IPS-18a (cell line): ENCODE measurements around the gene TTPAL.

Experiments
- H3K27ac ChIP-seq: one replicate; pipeline ENCODE4 v1.5.1; 2013; ENCODE audit warnings: low read length
- H3K27me3 ChIP-seq: one replicate; pipeline ENCODE4 v1.6.1; 2013; ENCODE audit warnings: mild to moderate bottlenecking, low read length; ENCODE audit not compliant: control insufficient read depth, insufficient read depth
- H3K36me3 ChIP-seq: one replicate; pipeline ENCODE4 v1.6.1; 2013; ENCODE audit warnings: low read depth, low read length; ENCODE audit not compliant: control insufficient read depth
- H3K4me1 ChIP-seq: one replicate; pipeline ENCODE4 v1.6.1; 2013; ENCODE audit warnings: low read depth, low read length; ENCODE audit not compliant: control insufficient read depth
- H3K4me3 ChIP-seq: one replicate; pipeline ENCODE4 v1.5.1; 2013; ENCODE audit warnings: low read length
- H3K9ac ChIP-seq: one replicate; pipeline ENCODE4 v1.6.1; 2013; ENCODE audit warnings: mild to moderate bottlenecking, low read length, moderate library complexity
- H3K9me3 ChIP-seq: one replicate; pipeline ENCODE4 v1.6.1; 2013; ENCODE audit warnings: low read depth, low read length; ENCODE audit not compliant: control insufficient read depth

The TTPAL gene

DNA sequence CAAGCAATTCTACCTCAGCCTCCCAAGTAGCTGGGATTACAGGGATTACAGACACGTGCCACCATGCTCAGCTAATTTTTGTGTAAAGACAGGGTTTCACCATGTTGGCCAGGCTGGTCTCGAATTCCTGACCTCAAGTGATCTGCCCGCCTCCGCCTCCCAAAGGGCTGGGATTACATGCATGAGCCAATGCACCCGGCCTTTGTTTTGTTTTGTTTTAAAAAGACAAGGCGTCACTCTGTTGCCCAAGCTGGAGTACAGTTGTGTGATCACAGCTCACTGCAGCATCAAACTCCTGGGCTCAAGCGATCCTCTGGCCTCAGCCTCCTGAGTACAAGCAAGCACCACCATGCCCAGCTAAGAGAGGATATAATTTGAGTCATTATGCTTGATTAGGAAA is 40.8 kb downstream of the TTPAL start:
- Histone ChIP-seq H3K27ac (no peak overlapping the region), H3K27me3 (no peaks in the 10 kb centered on the region), H3K36me3 (no peaks in the 10 kb centered on the region), H3K9ac (no peak overlapping the region), H3K4me3 (no peak overlapping the region), H3K9me3 (no peaks in the 10 kb centered on the region), H3K4me1 (no peaks in the 10 kb centered on the region)

DNA sequence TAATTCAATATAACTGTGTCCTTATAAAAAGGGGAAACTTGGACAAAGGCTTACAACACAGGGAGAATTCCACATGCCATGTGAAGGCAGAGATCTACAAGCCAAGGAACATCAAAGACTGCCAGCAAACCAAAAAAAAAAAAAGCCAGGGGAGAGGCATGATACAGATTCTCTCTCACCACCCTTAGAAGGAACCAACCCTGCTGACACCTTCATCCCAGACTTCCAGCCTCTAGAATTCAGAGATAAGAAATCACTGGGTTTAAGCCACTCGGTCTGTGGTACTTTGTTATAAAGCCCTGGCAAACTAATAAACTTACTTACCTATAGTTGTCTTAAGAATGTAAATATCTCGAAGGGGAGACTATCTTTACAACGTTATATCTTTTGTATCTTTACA is 41.8 kb downstream of the TTPAL start:
- no peaks in the 10 kb centered on the region for H3K36me3 ChIP-seq
- no peak overlapping the region for H3K4me3 ChIP-seq
- no peaks in the 10 kb centered on the region for H3K27me3 ChIP-seq
- no peak overlapping the region for H3K9ac ChIP-seq
- H3K9me3 ChIP-seq = no peaks in the 10 kb centered on the region
- peaks cover 3% of the 10 kb centered on the region for H3K4me1 ChIP-seq
- H3K27ac ChIP-seq = no peak overlapping the region

DNA sequence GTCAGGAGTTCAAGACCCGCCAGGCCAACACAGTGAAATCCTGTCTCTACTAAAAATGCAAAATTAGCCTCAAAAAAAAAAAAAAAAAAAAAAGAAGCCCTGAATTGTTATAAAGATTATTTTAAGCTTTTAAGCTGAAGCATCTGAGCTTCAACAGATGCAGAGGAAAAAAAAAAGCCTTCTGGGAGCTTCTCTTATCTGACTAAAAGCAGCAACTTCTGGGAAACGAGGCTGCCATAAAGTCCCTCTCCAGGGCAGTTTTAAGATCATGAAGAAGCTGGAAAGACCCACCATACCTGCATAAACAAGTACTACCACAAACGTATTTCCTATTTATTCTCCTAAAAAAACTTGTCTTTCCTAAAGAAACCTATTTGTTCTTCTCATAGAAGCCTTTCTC is 42.6 kb downstream of the TTPAL start:
- Histone ChIP-seq H3K27me3 (no peaks in the 10 kb centered on the region), H3K9me3 (no peaks in the 10 kb centered on the region), H3K36me3 (no peaks in the 10 kb centered on the region), H3K27ac (no peak overlapping the region), H3K4me1 (peaks cover 3% of the 10 kb centered on the region), H3K4me3 (no peak overlapping the region), H3K9ac (no peak overlapping the region)

DNA sequence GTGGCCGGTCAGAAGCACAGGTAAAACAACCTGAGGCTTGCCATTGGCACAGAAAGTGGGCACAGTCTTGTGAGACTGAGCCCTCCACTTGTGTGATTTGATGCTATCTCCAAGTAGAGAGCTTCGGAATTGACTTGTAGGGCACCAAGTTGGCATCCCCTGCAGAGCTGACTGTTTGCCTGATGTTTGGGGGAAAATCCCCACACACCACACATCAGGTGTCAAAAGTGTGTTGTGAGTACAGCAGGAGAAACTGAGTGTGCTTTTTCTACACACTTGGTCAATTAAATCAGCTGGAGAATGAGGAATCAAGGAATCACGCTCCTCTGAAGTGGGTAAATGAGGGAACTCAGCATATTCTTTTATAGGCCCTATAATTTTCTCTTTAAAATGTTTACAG is 45.2 kb downstream of the TTPAL start:
- Histone ChIP-seq H3K9me3 (no peaks in the 10 kb centered on the region), H3K36me3 (no peaks in the 10 kb centered on the region), H3K9ac (peak overlapping the region; percentile 57), H3K27me3 (no peaks in the 10 kb centered on the region), H3K4me1 (peaks cover 10% of the 10 kb centered on the region), H3K27ac (no peak overlapping the region), H3K4me3 (peak overlapping the region; percentile 83)

DNA sequence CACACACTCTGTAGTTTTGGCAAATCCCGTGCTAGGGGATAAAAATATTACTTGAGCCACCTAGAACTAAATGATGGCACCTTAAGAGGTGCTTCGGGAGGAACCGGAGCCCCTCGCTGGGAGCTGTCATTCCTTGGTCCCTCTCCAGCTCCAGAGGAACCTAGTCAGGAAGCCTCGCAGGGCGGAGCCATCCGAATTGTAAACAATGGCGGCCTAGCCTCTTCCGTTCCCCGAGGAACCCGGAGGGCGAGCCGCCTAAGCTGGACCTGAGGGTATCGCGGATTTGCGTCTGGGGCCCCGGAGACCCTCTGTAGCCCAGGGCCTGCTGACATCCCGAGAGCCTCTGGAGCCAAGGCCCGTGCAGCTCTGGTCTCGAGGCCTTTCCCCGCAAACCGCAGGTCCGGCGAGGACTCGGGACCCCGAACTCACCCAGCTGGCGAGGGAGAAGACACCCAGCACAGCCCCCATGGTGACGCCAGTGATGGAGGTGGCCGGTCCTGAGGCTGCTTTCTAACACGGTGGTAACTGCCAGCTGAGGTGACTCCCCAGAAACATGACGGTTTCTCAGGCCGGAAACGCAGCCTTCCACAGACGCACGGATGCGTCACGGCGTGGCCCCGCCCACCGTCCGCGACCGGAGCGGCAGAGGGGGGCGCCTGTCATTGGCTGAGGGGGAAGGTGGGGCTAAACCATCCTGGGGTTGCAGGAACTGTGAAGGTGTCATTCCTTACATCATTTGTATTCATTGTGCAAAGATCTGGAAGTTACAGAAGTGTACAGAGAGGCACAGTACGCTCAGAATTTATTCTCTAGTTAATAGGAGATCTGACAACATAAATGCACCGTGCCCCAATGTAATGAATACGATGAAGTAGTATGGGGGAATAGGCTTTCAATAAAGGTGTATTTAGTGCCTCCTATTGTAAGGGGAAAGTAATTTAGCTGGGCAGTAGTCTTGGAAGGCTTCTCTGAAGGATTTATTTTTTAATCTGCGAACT is 46.1 kb downstream of the TTPAL start, which contains the start of gene SERINC3:
Gene SERINC3, minus strand, starts transcription at position 587 of the 998 bp plus-strand sequence. Its CDS starts 119 bp downstream, at position 468.
- peak within 1 kb of the TSS; percentile 83 for H3K4me3 ChIP-seq
- no peaks in the 10 kb centered on the region for H3K36me3 ChIP-seq
- peak within 1 kb of the TSS; percentile 57 for H3K9ac ChIP-seq
- peaks cover 10% of the 10 kb centered on the region for H3K4me1 ChIP-seq
- peak within 1 kb of the TSS; percentile 17 for H3K27ac ChIP-seq
- no peaks in the 10 kb centered on the region for H3K27me3 ChIP-seq
- no peaks in the 10 kb centered on the region for H3K9me3 ChIP-seq

DNA sequence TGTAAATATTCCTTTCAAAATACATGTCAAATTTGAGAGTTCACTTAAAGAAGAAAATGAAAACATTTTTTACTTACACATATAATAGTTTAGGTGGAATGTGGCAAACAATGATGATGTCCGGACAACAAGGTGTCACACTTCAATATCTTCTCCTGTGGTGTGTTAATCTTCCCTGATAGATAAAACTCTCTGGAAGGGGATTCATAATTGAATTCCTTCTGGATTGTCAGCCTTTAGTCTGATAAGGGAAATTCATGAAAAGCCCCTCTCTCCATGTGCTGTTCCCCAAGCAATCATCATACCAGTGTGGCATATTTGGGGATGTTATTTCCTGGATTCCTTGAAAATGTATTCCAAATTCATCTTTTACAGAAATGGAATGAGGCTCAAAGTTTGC is 47.2 kb downstream of the TTPAL start:
- H3K4me3 ChIP-seq = no peak overlapping the region
- H3K27me3 ChIP-seq = no peaks in the 10 kb centered on the region
- no peak overlapping the region for H3K27ac ChIP-seq
- H3K9me3 ChIP-seq = no peaks in the 10 kb centered on the region
- peaks cover 10% of the 10 kb centered on the region for H3K4me1 ChIP-seq
- H3K9ac ChIP-seq = no peak overlapping the region
- H3K36me3 ChIP-seq = no peaks in the 10 kb centered on the region

DNA sequence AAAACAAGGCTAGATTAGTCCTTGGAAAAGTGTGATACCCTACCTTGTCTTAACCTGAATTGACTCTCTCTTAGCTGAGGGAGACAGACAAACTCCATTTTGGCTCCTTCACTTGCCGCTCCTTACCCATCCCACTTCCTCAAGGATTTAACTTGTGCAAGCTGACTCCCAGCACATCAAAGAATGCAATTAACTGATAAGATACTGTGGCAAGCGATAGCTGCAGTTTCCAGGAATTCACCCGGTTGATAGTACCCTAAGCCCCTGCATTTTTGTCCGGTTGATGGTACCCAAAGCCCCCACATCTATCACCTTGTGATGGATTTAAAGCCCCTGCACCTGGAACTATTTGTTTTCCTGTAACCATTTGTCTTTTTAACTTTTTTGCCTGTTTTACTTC is 48.1 kb downstream of the TTPAL start:
- H3K9ac ChIP-seq = no peak overlapping the region
- no peak overlapping the region for H3K4me3 ChIP-seq
- no peaks in the 10 kb centered on the region for H3K9me3 ChIP-seq
- no peaks in the 10 kb centered on the region for H3K36me3 ChIP-seq
- H3K27ac ChIP-seq = no peak overlapping the region
- H3K4me1 ChIP-seq = peaks cover 10% of the 10 kb centered on the region
- H3K27me3 ChIP-seq = no peaks in the 10 kb centered on the region

DNA sequence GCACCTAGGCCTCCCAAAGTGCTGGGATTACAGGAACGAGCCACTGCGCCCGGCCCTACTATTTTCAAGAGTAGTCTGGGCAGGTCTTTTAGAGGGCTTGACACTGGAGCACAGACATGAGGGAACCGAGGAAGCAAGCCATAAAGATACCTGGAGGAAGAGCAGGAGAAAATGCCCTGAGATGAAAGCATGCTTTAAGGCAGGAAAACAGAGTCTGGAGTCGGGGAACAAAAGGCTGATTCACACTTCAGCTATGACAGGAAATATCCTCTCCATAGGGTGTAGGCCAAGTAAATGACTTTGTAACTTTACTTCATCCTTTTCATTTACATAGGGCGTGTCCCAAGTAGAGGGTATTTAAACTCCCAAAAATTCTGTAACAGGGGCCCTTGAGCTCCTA is 50.5 kb downstream of the TTPAL start:
- Histone ChIP-seq H3K9me3 (no peaks in the 10 kb centered on the region), H3K27me3 (no peaks in the 10 kb centered on the region), H3K9ac (no peak overlapping the region), H3K4me3 (no peak overlapping the region), H3K36me3 (no peaks in the 10 kb centered on the region), H3K4me1 (peaks cover 10% of the 10 kb centered on the region), H3K27ac (no peak overlapping the region)

DNA sequence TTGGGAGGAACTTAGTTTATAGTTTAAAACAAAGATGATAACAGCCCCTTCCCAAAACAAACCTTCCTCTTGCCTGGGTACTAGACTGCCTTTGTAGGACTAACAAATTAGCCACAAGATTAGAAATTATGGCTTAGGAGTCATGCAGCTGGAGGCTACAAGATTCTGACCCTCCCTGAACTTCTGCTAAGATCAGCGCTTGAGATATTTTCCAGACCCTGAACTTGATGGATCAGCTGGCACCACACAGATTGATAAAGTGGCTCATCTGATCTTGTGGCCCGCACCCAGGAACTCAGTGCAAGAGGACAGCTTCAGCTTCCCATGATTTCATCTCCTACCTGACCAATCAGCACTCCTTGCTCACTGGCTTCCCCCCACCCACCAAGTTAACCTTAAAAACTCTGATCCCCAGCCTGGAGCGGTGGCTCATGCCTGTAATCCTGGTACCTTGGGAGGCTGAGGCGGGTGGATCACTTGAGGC is 52.1 kb downstream of the TTPAL start:
- Histone ChIP-seq H3K36me3 (no peaks in the 10 kb centered on the region), H3K27ac (no peak overlapping the region), H3K9me3 (no peaks in the 10 kb centered on the region), H3K4me1 (peaks cover 14% of the 10 kb centered on the region), H3K9ac (no peak overlapping the region), H3K27me3 (no peaks in the 10 kb centered on the region), H3K4me3 (no peak overlapping the region)

DNA sequence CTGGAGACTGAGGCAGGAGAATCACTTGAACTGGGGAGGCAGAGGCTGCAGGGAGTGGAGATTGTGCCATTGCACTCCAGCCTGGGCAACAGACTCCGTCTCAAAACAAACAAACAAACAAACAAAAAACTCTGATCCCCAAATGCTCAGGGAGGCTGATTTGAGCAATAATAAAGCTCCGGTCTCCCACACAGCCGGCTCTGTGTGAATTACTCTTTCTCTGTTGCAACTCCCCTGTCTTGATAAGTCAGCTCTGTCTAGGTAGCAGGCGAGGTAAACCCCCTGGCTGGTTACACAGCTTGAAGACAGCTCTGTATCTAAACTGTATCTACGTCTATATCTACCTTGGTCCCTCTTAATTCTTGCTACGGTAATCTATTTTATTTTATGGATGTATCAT is 52.6 kb downstream of the TTPAL start:
- no peaks in the 10 kb centered on the region for H3K36me3 ChIP-seq
- H3K4me1 ChIP-seq = peaks cover 15% of the 10 kb centered on the region
- no peaks in the 10 kb centered on the region for H3K27me3 ChIP-seq
- no peaks in the 10 kb centered on the region for H3K9me3 ChIP-seq
- H3K9ac ChIP-seq = no peak overlapping the region
- H3K27ac ChIP-seq = no peak overlapping the region
- H3K4me3 ChIP-seq = no peak overlapping the region

DNA sequence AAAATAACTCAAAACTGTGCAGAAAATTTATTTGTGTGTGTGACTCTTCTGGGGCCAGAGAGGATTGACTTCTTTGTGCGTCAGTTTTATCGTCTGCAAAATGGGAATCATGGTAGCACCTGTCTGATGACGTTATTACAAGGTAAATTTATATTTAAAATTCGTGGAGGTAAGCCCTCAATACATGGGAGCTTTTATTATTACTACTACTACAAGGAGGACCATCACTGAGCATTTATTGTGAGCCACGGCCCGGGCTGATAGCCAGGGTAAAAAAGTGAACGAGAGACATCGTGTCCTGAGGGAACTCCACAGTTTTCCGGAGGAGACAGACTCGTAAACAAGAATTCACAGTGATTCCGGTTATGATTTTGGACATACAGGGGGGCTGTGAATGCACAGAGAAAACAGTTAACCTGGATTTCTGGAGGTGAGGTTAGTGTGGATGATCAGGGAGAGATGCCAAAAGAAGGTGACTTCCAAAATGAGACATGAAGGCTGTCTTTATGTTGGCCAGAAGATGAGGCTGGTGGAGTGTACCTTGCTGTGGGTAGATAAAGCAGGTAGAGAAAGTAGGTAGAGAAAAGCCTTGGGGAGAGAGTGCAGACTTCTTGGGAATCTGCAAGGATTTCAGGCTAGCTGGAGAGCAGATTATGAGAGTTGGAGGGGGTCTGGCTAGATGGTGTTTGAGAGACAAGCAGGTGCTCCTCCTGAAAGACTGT is 56.7 kb downstream of the TTPAL start:
- H3K4me3 ChIP-seq = peak overlapping the region; percentile 84
- no peaks in the 10 kb centered on the region for H3K27me3 ChIP-seq
- H3K36me3 ChIP-seq = no peaks in the 10 kb centered on the region
- H3K27ac ChIP-seq = no peak overlapping the region
- peak overlapping the region; percentile 61 for H3K9ac ChIP-seq
- H3K9me3 ChIP-seq = no peaks in the 10 kb centered on the region
- peaks cover 8% of the 10 kb centered on the region for H3K4me1 ChIP-seq
